IMR-90 (cell line): ENCODE measurements around the gene COL28A1. TPM values are rescaled to one million over a fixed set of nuclear protein-coding genes. Genes with fewer than 3 reads are reported as not detected.

ENCODE experiments used
- ATAC-seq: fragments of 200-7000 bp; cut with Tn5 transposase; 2 replicates; pipeline ENCODE4 v1.9.1; 2020; ENCODE audit warnings: low read depth, mild to moderate bottlenecking, moderate library complexity
- BruUV-seq: library from RNA; stranded (reverse); fragments of 400-500 nt; replicated peaks from 2 replicates; lab custom pipeline; 2021; lab: Mats Ljungman, UMichigan
- CTCF ChIA-PET: fragments of 300-600 bp; formaldehyde crosslinking; extraction: SDS; loops from one replicate; lab custom pipeline; 2021; ENCODE audit warnings: antibody characterized with exemption; lab: Yijun Ruan, JAX
- POLR2A ChIA-PET: fragments of 300-600 bp; sonication (Branson Sonifier 250); formaldehyde crosslinking; loops from one replicate; lab custom pipeline; 2022; ENCODE audit warnings: antibody characterized with exemption; ENCODE audit not compliant: unreplicated experiment; lab: Charles Lee
- DNase-seq: peaks from one replicate; pipeline ENCODE4 v3.0.0; 2013
- H2AFZ ChIP-seq: replicated peaks from 2 replicates; pipeline ENCODE3; 2013; ENCODE audit warnings: low read length, mild to moderate bottlenecking; ENCODE audit not compliant: poor library complexity
- H2AK5ac ChIP-seq: 2 replicates; pipeline ENCODE4 v1.6.1; 2013; ENCODE audit warnings: low read depth, low read length, inconsistent platforms
- H2AK9ac ChIP-seq: replicated peaks from 2 replicates; pipeline ENCODE3; 2013; ENCODE audit warnings: mild to moderate bottlenecking, low read depth, low read length, moderate library complexity; ENCODE audit not compliant: poor library complexity
- H2BK120ac ChIP-seq: 2 replicates; pipeline ENCODE4 v1.6.1; 2013; ENCODE audit warnings: low read depth, low read length, inconsistent platforms
- H2BK15ac ChIP-seq: 3 replicates; pipeline ENCODE4 v1.6.1; 2013; ENCODE audit warnings: low read depth, low read length, inconsistent platforms
- H2BK20ac ChIP-seq: 2 replicates; pipeline ENCODE4 v1.6.1; 2013; ENCODE audit warnings: low read depth, mild to moderate bottlenecking, inconsistent platforms, low read length, moderate library complexity
- H2BK5ac ChIP-seq: 2 replicates; pipeline ENCODE4 v1.6.1; 2013; ENCODE audit warnings: mild to moderate bottlenecking, low read depth, low read length, inconsistent platforms; ENCODE audit not compliant: poor library complexity, severe bottlenecking
- H3K14ac ChIP-seq: replicated peaks from 2 replicates; pipeline ENCODE4 v1.6.1; 2013; ENCODE audit warnings: low read depth, low read length, inconsistent platforms
- H3K18ac ChIP-seq: 2 replicates; pipeline ENCODE4 v1.6.1; 2013; ENCODE audit warnings: low read depth, low read length, control low read depth
- H3K23ac ChIP-seq: 2 replicates; pipeline ENCODE4 v1.6.1; 2013; ENCODE audit warnings: low read depth, low read length, inconsistent platforms
- H3K27ac ChIP-seq: 2 replicates; pipeline ENCODE4 v1.5.1; 2013; ENCODE audit warnings: mild to moderate bottlenecking, control low read depth, low read length; ENCODE audit not compliant: insufficient read depth
- H3K27me3 ChIP-seq: 2 replicates; pipeline ENCODE4 v1.6.1; 2013; ENCODE audit warnings: low read length; ENCODE audit not compliant: control insufficient read depth, insufficient read depth
- H3K36me3 ChIP-seq: 2 replicates; pipeline ENCODE4 v1.6.1; 2013; ENCODE audit warnings: low read length, mixed read lengths; ENCODE audit not compliant: control insufficient read depth, insufficient read depth
- H3K4ac ChIP-seq: 2 replicates; pipeline ENCODE4 v1.6.1; 2013; ENCODE audit warnings: low read depth, low read length, inconsistent platforms
- H3K4me1 ChIP-seq: 2 replicates; pipeline ENCODE4 v1.6.1; 2013; ENCODE audit warnings: low read length, mixed read lengths; ENCODE audit not compliant: control insufficient read depth, insufficient read depth
- H3K4me2 ChIP-seq: 2 replicates; pipeline ENCODE4 v1.6.1; 2013; ENCODE audit warnings: low read depth, mild to moderate bottlenecking, control low read depth, low read length, moderate library complexity
- H3K4me3 ChIP-seq: 2 replicates; pipeline ENCODE4 v1.5.1; 2013; ENCODE audit warnings: low read depth, mild to moderate bottlenecking, control low read depth, low read length, moderate library complexity; ENCODE audit not compliant: insufficient read depth
- H3K56ac ChIP-seq: 2 replicates; pipeline ENCODE4 v1.6.1; 2013; ENCODE audit warnings: low read length, inconsistent platforms; ENCODE audit not compliant: insufficient read depth; ENCODE audit errors: extremely low read depth
- H3K79me1 ChIP-seq, 2 experiments: 2 replicates each; pipeline ENCODE4 v1.6.1; 2013; ENCODE audit warnings: low read length in 2 of 2, inconsistent platforms in 1 of 2, low read depth in 1 of 2
- H3K9ac ChIP-seq: 2 replicates; pipeline ENCODE4 v1.6.1; 2013; ENCODE audit warnings: low read depth, low read length, control low read depth
- H3K9me1 ChIP-seq: 2 replicates; pipeline ENCODE4 v1.6.1; 2013; ENCODE audit warnings: low read length, inconsistent platforms; ENCODE audit not compliant: insufficient read depth
- H3K9me3 ChIP-seq: 2 replicates; pipeline ENCODE4 v1.6.1; 2013; ENCODE audit warnings: low read length; ENCODE audit not compliant: control insufficient read depth, insufficient read depth
- H4K20me1 ChIP-seq: 2 replicates; pipeline ENCODE4 v1.6.1; 2013; ENCODE audit warnings: low read length, inconsistent platforms; ENCODE audit not compliant: insufficient read depth
- H4K5ac ChIP-seq: 2 replicates; pipeline ENCODE4 v1.6.1; 2013; ENCODE audit warnings: mild to moderate bottlenecking, low read depth, low read length, control low read depth
- H4K8ac ChIP-seq, 2 experiments: 2 replicates each; pipeline ENCODE4 v1.6.1; 2013; ENCODE audit warnings: low read depth in 2 of 2, low read length in 2 of 2, control low read depth in 1 of 2, inconsistent platforms in 1 of 2
- H4K91ac ChIP-seq: 2 replicates; pipeline ENCODE4 v1.6.1; 2013; ENCODE audit warnings: low read depth, low read length, inconsistent platforms; ENCODE audit not compliant: insufficient read depth
- BHLHE40 ChIP-seq: fragments of 150-350 bp; IDR thresholded peaks from 2 replicates; pipeline ENCODE4 v1.6.1; 2016; ENCODE audit warnings: mild to moderate bottlenecking, low read depth, low read length
- CHD1 ChIP-seq: IDR thresholded peaks from 2 replicates; pipeline ENCODE4 v1.6.1; 2012; ENCODE audit warnings: low read depth, low read length, improper control_type of control experiment
- MAFK ChIP-seq: IDR thresholded peaks from 2 replicates; pipeline ENCODE4 v1.6.1; 2012; ENCODE audit warnings: low read depth, low read length, improper control_type of control experiment
- MXI1 ChIP-seq: IDR thresholded peaks from 2 replicates; pipeline ENCODE4 v1.6.1; 2012; ENCODE audit warnings: low read depth, mild to moderate bottlenecking, low read length, moderate library complexity, borderline replicate concordance
- NFE2L2 ChIP-seq: fragments of 150-350 bp; IDR thresholded peaks from 2 replicates; pipeline ENCODE4 v1.6.1; 2016; ENCODE audit warnings: low read depth, mild to moderate bottlenecking, low read length
- POLR2A ChIP-seq: IDR thresholded peaks from 2 replicates; pipeline ENCODE4 v1.6.1; 2012; ENCODE audit warnings: mild to moderate bottlenecking, low read depth, low read length
- RAD21 ChIP-seq: IDR thresholded peaks from 2 replicates; pipeline ENCODE4 v1.6.1; 2012; ENCODE audit warnings: low read length, improper control_type of control experiment
- RCOR1 ChIP-seq: IDR thresholded peaks from 2 replicates; pipeline ENCODE4 v1.6.1; 2012; ENCODE audit warnings: mild to moderate bottlenecking, low read length, improper control_type of control experiment; ENCODE audit not compliant: insufficient replicate concordance
- RFX5 ChIP-seq: IDR thresholded peaks from 2 replicates; pipeline ENCODE4 v1.8.0; 2012; ENCODE audit warnings: low read depth, mild to moderate bottlenecking, low read length, moderate library complexity
- WGBS, 2 experiments: methylation state at CpG; one replicate each; pipeline versions ENCODE4 v1.1.5 to v1.1.7; 2013; ENCODE audit warnings: missing lambda C conversion rate in 2 of 2; ENCODE audit not compliant: insufficient read length in 1 of 2; ENCODE audit errors: extremely low coverage in 2 of 2; 5-methylcytosine and 5-hydroxymethylcytosine counted together
- dilution Hi-C: fragments of 300-500 bp; cut with HindIII; formaldehyde crosslinking; loops from one replicate; pipeline ENCODE4 v1.14.3; 2018; ENCODE audit warnings: low sequenced_read_pairs; ENCODE audit not compliant: unreplicated experiment
- in situ Hi-C: fragments of 300-500 bp; cut with MboI; formaldehyde crosslinking; loops from 3 replicates; pipeline ENCODE4 v1.14.3; 2019; ENCODE audit warnings: low sequenced_read_pairs, inconsistent platforms, mixed read lengths
- intact Hi-C: fragments of 100-400 bp; cut with micrococcal nuclease; formaldehyde crosslinking; loops from 2 replicates; pipeline ENCODE4 v1.10.0; 2022
- polyA plus RNA-seq, 3 experiments: library from polyadenylated mRNA; depleted of rRNA; stranded (reverse); fragments of >200 nt; gene quantifications; 2 replicates each; pipeline ENCODE4 v1.2.3, GENCODE V29; 2012; ENCODE audit warnings: low replicate concordance in 1 of 3
- total RNA-seq: library from RNA; depleted of rRNA; stranded (reverse); fragments of >200 nt; gene quantifications from 2 replicates; pipeline ENCODE4 v1.2.3, GENCODE V29; 2012
- TF ChIP-seq, protein P1 (sequence below): conservative IDR thresholded peaks from 2 replicates; pipeline ENCODE4 v1.5.1; 2012; ENCODE audit warnings: mild to moderate bottlenecking, low read depth, low read length, improper control_type of control experiment
- TF ChIP-seq, protein P2 (sequence below): fragments of 150-350 bp; IDR thresholded peaks from 2 replicates; pipeline ENCODE4 v1.6.1; 2017; ENCODE audit warnings: mild to moderate bottlenecking, antibody characterized with exemption, low read length, low read depth

Gene COL28A1
- total and polyA plus RNA-seq, 2 of the 4 experiments (the other 2 are of a cell fraction) = under 0.01 to 0.05 TPM

DNA sequence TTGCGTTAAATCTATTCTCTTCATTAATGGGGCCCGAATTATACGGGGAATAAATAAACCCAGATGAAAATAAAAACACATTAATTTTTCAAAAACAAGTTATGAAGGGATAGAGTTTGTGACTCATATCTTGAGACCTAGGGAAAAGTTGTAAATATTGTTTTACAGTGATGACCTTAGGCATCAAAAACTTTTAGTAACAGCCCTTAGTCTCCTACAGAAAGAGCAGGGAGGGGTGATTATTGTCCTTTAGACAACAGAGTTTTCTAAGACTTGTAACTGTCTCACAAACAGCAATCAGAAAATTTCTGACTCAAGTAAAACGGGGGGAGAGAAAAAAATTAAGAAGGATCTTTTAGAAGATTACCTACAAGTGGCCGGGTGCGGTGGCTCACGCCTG is 102.7 kb downstream of the COL28A1 start:
- Histone ChIP-seq H3K9me1 (no peaks in the 10 kb centered on the region), H3K79me1 (no peaks in the 10 kb centered on the region), H3K27me3 (no peaks in the 10 kb centered on the region), H3K4me1 (0 out of 2 replicates have a peak, but pooled peaks cover 1% of the 10 kb centered on the region), H3K4me3 (no peak overlapping the region), H3K27ac (no peak overlapping the region), H3K14ac (no peak overlapping the region), H3K9ac (no peak overlapping the region), H2AK9ac (no peak overlapping the region), H2BK5ac (no peak overlapping the region), H4K5ac (no peak overlapping the region), H3K23ac (no peak overlapping the region), H3K18ac (no peak overlapping the region), H4K8ac (no peak overlapping the region), H4K20me1 (no peaks in the 10 kb centered on the region), H4K91ac (no peak overlapping the region), H3K9me3 (no peaks in the 10 kb centered on the region), H3K4me2 (no peak overlapping the region), H3K56ac (no peak overlapping the region), H2BK120ac (no peak overlapping the region), H2AK5ac (no peak overlapping the region), H3K36me3 (no peaks in the 10 kb centered on the region), H2AFZ (no peak overlapping the region), H2BK20ac (no peak overlapping the region), H2BK15ac (no peak overlapping the region), H3K4ac (no peak overlapping the region)
- ChIA-PET CTCF (interaction anchor here (0.6 to 1.5 kb wide), 2 partner anchors 9 to 110 kb away, joined by 3 to 4 read pairs; no protein-coding TSS in a partner anchor), POLR2A (no interaction called here)
- DNase-seq = no peak
- WGBS, 2 experiments = no CpG with 5 or more reads among the region's 7 CpGs
- TF ChIP-seq POLR2A (no peak), CHD1 (no peak), RCOR1 (no peak), BHLHE40 (no peak), MAFK (no peak), RAD21 (no peak), MXI1 (no peak), NFE2L2 (no peak), RFX5 (no peak)
- TF ChIP-seq, protein P1, sequence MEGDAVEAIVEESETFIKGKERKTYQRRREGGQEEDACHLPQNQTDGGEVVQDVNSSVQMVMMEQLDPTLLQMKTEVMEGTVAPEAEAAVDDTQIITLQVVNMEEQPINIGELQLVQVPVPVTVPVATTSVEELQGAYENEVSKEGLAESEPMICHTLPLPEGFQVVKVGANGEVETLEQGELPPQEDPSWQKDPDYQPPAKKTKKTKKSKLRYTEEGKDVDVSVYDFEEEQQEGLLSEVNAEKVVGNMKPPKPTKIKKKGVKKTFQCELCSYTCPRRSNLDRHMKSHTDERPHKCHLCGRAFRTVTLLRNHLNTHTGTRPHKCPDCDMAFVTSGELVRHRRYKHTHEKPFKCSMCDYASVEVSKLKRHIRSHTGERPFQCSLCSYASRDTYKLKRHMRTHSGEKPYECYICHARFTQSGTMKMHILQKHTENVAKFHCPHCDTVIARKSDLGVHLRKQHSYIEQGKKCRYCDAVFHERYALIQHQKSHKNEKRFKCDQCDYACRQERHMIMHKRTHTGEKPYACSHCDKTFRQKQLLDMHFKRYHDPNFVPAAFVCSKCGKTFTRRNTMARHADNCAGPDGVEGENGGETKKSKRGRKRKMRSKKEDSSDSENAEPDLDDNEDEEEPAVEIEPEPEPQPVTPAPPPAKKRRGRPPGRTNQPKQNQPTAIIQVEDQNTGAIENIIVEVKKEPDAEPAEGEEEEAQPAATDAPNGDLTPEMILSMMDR = no peak
- TF ChIP-seq, protein P2, sequence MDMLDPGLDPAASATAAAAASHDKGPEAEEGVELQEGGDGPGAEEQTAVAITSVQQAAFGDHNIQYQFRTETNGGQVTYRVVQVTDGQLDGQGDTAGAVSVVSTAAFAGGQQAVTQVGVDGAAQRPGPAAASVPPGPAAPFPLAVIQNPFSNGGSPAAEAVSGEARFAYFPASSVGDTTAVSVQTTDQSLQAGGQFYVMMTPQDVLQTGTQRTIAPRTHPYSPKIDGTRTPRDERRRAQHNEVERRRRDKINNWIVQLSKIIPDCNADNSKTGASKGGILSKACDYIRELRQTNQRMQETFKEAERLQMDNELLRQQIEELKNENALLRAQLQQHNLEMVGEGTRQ = no peak
- intact Hi-C loops = no loop called here
- in situ Hi-C loops = loop anchor here (25.0 kb wide), 2 partner anchors 329 to 529 kb away; partner anchors contain the start of gene GLCCI1
- no peak for ATAC-seq
- dilution Hi-C loops = no loop called here
- BruUV-seq = no TSS peak
